Smooth muscle cell (in vitro differentiated cells): ENCODE results near the gene MEX3D. TPM values are rescaled to one million over a fixed set of nuclear protein-coding genes. Genes with fewer than 3 reads are reported as not detected.
A peak's percentile ranks its signal among the peaks of the same experiment; 100 is the strongest.

Source experiments
- DNase-seq: peaks from one replicate; lab custom pipeline; 2025; ENCODE audit not compliant: unreplicated experiment; lab: John Stamatoyannopoulos, UW
- H2AFZ ChIP-seq: fragments of 200-600 bp; sonication (generic); 2 replicates; pipeline ENCODE4 v1.6.0; 2016; ENCODE audit warnings: antibody characterized with exemption, low read depth, mild to moderate bottlenecking
- H3F3A ChIP-seq: fragments of 200-600 bp; sonication (generic); 2 replicates; pipeline ENCODE4 v1.6.0; 2017; ENCODE audit warnings: antibody characterized with exemption, low read depth
- H3K27ac ChIP-seq: fragments of 200-600 bp; sonication (generic); 2 replicates; pipeline ENCODE4 v1.5.1; 2016; ENCODE audit warnings: low read depth, mild to moderate bottlenecking
- H3K27me3 ChIP-seq: fragments of 200-600 bp; sonication (generic); 2 replicates; pipeline ENCODE4 v1.6.1; 2016; ENCODE audit warnings: low read depth, mild to moderate bottlenecking
- H3K36me3 ChIP-seq: fragments of 200-600 bp; sonication (generic); 2 replicates; pipeline ENCODE4 v1.5.1; 2016; ENCODE audit warnings: low read depth
- H3K4me1 ChIP-seq: fragments of 200-600 bp; sonication (generic); 2 replicates; pipeline ENCODE4 v1.5.1; 2016; ENCODE audit warnings: low read depth
- H3K4me2 ChIP-seq: fragments of 200-600 bp; sonication (generic); 2 replicates; pipeline ENCODE4 v1.6.0; 2016; ENCODE audit warnings: mild to moderate bottlenecking
- H3K4me3 ChIP-seq: fragments of 200-600 bp; sonication (generic); 2 replicates; pipeline ENCODE4 v1.5.1; 2016; ENCODE audit warnings: mild to moderate bottlenecking
- H3K79me2 ChIP-seq: fragments of 200-600 bp; sonication (generic); 2 replicates; pipeline ENCODE4 v1.6.0; 2016; ENCODE audit warnings: low read depth, mild to moderate bottlenecking
- H3K9ac ChIP-seq: fragments of 200-600 bp; sonication (generic); 2 replicates; pipeline ENCODE4 v1.6.0; 2016; ENCODE audit warnings: low read depth
- H3K9me3 ChIP-seq: fragments of 200-600 bp; sonication (generic); replicated peaks from 2 replicates; pipeline ENCODE4 v1.5.1; 2016; ENCODE audit warnings: low read depth
- H4K20me1 ChIP-seq: fragments of 200-600 bp; sonication (generic); 2 replicates; pipeline ENCODE4 v1.6.0; 2016; ENCODE audit warnings: low read depth
- CTCF ChIP-seq: fragments of 200-600 bp; sonication (generic); IDR thresholded peaks from 2 replicates; pipeline ENCODE4 v1.5.1; 2017; ENCODE audit warnings: borderline replicate concordance, mild to moderate bottlenecking, antibody characterized with exemption; ENCODE audit not compliant: insufficient read depth, poor library complexity, severe bottlenecking
- WGBS: methylation state at CpG from one replicate; pipeline ENCODE4 v1.1.7; 2016; ENCODE audit warnings: low lambda C conversion rate; 5-methylcytosine and 5-hydroxymethylcytosine counted together
- polyA plus RNA-seq: library from polyadenylated mRNA; unstranded; fragments of >200 nt; fragmentation: Nextera tagmentation; extraction: Ambion mirVana; gene quantifications from 2 replicates; pipeline ENCODE4 v1.2.1, GENCODE V29; 2016
- total RNA-seq: library from RNA; depleted of rRNA; stranded (reverse); fragments of >200 nt; gene quantifications from 2 replicates; pipeline ENCODE4 v1.2.3, GENCODE V29; 2014

Gene MEX3D
- total RNA-seq: 28.6 and 41.5 TPM in 2 replicates
- polyA plus RNA-seq: 8.4 and 9.3 TPM in 2 replicates

- DNase-seq: peak; percentile 16
- Histone ChIP-seq H2AFZ (no peak within 1 kb of the TSS), H3K79me2 (peaks cover 40% of the 10 kb centered on the region), H3K4me2 (peak within 1 kb of the TSS; percentile 95), H3K9me3 (no peaks in the 10 kb centered on the region), H3K4me1 (peaks cover 11% of the 10 kb centered on the region), H3K36me3 (no peaks in the 10 kb centered on the region), H3K4me3 (peak within 1 kb of the TSS; percentile 84), H3K9ac (peak within 1 kb of the TSS; percentile 98), H3K27me3 (no peaks in the 10 kb centered on the region), H4K20me1 (peaks cover 30% of the 10 kb centered on the region), H3F3A (no peaks in the 10 kb centered on the region), H3K27ac (peak within 1 kb of the TSS; percentile 97)
- 34% methylated on average over 17 of the region's 63 CpGs for WGBS
- TF ChIP-seq CTCF: no peak
Observed at GRCh38 chr19:1568320-1569019, at the start of gene MEX3D. MEX3D (minus strand) TSS chr19:1568325; CDS start chr19:1568058, 267 bp downstream.

- no peaks in the 10 kb centered on the region for H3K9me3 ChIP-seq
- DNase-seq: no peak
- no peak overlapping the region for H3K4me2 ChIP-seq
- no peaks in the 10 kb centered on the region for H3K4me1 ChIP-seq
- no peak overlapping the region for H3K27ac ChIP-seq
- peaks cover 40% of the 10 kb centered on the region for H4K20me1 ChIP-seq
- H2AFZ ChIP-seq: no peak overlapping the region
- H3K79me2 ChIP-seq: no peaks in the 10 kb centered on the region
- TF ChIP-seq CTCF: no peak
- WGBS: 86% methylated on average over 4 of the region's 4 CpGs
- no peak overlapping the region for H3K4me3 ChIP-seq
- H3F3A ChIP-seq: no peaks in the 10 kb centered on the region
- peaks cover 4% of the 10 kb centered on the region for H3K36me3 ChIP-seq
- H3K9ac ChIP-seq: no peak overlapping the region
- no peaks in the 10 kb centered on the region for H3K27me3 ChIP-seq
Observed at GRCh38 chr19:1616875-1617274, 48.8 kb upstream of the MEX3D start.

- 89% methylated on average over 8 of the region's 8 CpGs for WGBS
Observed at GRCh38 chr19:1616396-1616795, 48.3 kb upstream of the MEX3D start.

More at GRCh38 chr19:1616396-1616795, 48.3 kb upstream of the MEX3D start:
- Histone ChIP-seq H3K9me3 (no peaks in the 10 kb centered on the region), H3K9ac (no peak overlapping the region), H4K20me1 (peaks cover 40% of the 10 kb centered on the region), H3F3A (no peaks in the 10 kb centered on the region), H3K79me2 (no peaks in the 10 kb centered on the region), H2AFZ (no peak overlapping the region), H3K36me3 (peaks cover 6% of the 10 kb centered on the region), H3K4me2 (no peak overlapping the region), H3K27me3 (no peaks in the 10 kb centered on the region), H3K27ac (no peak overlapping the region), H3K4me1 (no peaks in the 10 kb centered on the region), H3K4me3 (no peak overlapping the region)
- no peak for DNase-seq
- no peak for TF ChIP-seq CTCF
